ENCODE measurements around the gene LY6G6D. TPM values are rescaled to one million over a fixed set of nuclear protein-coding genes. Genes with fewer than 3 reads are reported as not detected.

The LY6G6D gene, protein sequence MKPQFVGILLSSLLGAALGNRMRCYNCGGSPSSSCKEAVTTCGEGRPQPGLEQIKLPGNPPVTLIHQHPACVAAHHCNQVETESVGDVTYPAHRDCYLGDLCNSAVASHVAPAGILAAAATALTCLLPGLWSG
- not detected in 5 replicates for total RNA-seq (2022; extraction: Qiagen RNA extraction)

GRCh38 chr6:31715022-31715958 lies at the start of gene LY6G6D:
LY6G6D (plus strand) TSS chr6:31715348; CDS start chr6:31715356, 8 bp downstream.

GRCh38 chr6:31665501-31666336 lies 49.4 kb upstream of the LY6G6D start, which contains the start of gene CSNK2B:
CSNK2B (plus strand) TSS chr6:31666080; CDS start chr6:31666832, 752 bp downstream.

GRCh38 chr6:31669676-31670075 lies 45.5 kb upstream of the LY6G6D start, which contains the start of gene LY6G5B:
LY6G5B (plus strand) TSS chr6:31669976; CDS start chr6:31670951, 975 bp downstream.

DNA sequence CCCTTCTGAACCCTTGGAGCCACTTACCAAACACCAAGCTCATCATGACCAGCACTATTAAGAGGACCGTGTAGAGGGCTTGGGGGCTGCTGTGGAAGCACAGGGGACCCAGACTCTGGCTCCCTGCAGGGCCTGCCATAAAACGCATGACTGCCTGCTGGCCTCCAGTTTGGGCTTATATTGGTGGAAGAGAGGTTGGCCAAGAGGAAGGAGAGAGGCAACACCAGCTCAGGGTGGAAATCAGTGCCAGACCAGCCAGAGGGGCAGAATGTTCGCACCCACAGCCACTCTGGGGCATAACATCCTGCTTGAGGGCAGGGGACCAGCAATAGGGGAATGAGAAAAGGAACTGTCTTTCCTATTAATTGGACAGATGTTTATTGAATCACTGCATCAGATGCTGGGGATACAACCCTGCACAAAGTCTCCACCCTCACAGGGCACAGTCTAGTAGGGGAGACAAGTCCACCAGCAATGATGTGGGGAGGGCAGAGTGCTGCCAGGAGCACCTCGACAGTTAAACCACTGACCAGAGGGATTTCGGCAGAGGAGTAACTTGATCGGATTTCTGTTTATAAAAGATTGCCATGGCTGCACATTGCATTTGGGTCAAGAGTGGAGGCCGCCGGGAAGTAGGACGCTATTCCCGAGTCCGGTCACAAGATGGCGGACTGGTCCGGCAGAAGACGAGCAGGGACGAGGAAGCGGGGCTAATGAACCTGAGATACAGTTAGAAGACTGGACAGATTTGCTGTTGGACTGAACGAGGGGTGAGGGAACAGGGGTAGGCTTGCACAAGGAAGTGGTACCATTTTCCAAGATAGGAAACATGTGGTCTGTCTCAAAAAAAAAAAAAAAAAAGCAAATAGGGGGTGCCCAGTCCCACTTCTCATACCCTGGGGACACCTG lies 34.7 kb upstream of the LY6G6D start, which contains the start of gene LY6G5C:
LY6G5C (minus strand) TSS at position 842 of the 909 bp plus-strand sequence; CDS start at position 148, 694 bp downstream.

DNA sequence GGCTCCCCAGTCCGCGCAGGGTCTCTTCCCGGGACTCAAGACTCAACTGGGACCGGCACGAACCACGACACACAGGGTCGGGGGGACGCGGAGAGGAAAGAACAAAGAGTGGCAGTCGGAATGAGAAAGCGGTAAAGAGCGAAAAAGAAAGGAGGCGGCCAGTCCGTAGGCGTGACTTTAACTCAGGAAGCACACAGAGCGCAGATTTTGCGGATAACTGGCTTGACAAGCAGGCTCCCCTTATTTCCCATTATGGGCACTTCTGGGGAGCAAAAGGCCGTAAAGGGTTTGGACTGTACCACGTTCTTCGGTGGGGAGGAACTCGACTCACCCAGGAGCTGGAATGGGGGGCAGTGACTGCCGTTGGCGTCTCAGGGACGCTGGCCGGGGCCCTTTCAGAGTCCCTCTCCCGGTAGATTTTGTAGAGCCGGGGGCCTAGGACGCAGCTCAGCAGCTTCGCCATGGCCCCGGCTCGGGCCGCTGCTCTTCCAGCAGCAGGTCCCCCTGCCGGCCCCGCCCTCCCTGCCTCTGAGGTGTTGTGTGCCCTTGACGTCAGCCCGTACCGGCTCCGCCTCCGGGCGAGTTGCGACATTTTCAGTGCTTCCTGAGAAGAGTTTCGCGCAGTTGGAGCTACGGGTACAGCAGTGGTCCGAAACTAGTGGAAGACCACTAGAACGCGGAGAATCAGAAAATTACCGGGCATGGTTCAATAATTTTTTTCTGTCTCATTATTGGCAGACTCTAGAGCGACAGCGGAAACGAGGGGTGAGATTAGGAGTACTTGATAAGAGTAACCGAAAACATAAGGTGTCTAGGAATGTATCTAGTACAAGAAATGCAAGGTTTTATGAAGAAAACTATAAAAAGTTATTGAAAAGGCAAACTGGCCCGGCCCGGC lies 12.1 kb upstream of the LY6G6D start, which contains the start of gene ABHD16A:
ABHD16A (minus strand) TSS at position 506 of the 898 bp plus-strand sequence; CDS start at position 463, 43 bp downstream.

GRCh38 chr6:31706599-31706998 lies 8.5 kb upstream of the LY6G6D start, which contains the start of gene LY6G6F:
LY6G6F (plus strand) TSS chr6:31706866; CDS start chr6:31706907, 41 bp downstream.

DNA sequence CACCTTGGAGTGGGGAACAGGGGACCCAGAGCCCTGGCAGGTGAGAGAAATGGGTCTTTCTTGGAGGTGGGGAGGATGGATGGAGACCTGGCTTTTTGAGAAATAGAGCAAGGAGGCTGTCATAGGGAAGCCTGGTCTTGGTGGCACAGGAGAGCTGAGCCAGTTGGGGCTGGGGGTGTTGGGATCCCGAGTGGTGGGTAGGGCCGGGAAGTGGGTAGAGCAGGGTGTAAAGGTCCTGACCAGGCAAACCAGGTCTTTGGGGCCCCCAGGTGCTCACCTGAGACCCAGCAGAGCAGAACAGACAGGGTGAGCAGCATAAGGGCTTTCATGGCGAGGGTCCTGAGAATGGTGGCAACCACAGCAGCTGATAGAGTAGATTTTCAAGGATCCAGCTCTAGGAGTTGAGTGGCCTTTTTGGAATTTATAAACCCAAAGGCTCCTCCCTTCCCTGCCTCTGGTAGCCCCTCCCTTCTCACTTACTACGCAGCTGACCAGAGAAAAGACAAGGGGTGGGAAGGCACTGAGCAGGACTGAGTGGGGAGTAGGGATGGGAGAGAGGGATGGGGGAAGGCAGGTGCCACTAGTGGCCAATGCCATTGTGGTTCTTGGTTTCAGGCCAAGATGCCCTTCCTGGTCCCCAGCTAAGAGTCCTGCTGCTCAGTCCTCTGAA lies 6.3 kb downstream of the LY6G6D start, which contains the start of gene LY6G6C:
LY6G6C (minus strand) TSS at position 396 of the 670 bp plus-strand sequence; CDS start at position 329, 67 bp downstream.

GRCh38 chr6:31723245-31723979 lies 8.3 kb downstream of the LY6G6D start, which contains the start of gene MPIG6B:
MPIG6B (plus strand) TSS chr6:31723373; CDS start chr6:31723384, 11 bp downstream.

GRCh38 chr6:31728767-31729514 lies 13.8 kb downstream of the LY6G6D start, which contains the start of gene DDAH2:
DDAH2 (minus strand) TSS chr6:31729299; CDS start chr6:31729161, 138 bp downstream.

DNA sequence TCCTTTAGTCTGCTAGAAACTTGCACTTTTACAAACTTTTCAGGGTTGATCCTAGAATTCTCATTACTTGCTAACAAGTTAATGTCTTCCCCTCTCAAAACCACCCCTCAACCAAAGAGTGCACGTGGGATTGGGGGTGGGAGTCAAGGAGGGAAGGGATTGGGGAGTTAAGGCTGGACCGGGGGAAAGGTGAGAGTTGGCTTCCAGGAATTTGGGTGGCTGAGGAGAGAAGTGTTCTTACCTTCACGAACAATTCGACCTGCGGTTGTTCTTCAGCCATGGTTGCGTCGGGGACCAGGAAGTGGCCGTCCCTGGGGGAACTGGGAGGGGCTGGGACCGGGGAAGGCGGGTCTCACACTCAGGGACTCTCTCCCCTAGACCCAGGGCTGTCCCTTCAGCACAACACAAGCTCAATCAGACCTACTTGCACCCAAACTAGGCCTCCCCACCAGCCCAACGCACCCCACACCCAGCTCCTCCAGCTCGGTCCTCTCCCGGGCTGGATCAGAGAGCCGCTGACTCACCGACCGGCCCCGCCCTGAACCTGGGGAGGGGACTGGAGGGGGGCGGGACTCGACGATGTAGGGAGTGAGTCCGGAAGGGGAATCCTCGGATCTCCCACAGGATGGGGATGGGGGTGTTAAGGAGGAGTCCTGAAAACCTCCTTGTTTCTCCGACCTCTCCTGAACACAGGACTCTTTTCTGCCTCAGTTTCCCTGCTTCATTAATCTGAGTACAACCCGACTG lies 21.0 kb downstream of the LY6G6D start, which contains the start of gene CLIC1:
CLIC1 (minus strand) TSS at position 510 of the 747 bp plus-strand sequence; CDS start at position 280, 230 bp downstream.

DNA sequence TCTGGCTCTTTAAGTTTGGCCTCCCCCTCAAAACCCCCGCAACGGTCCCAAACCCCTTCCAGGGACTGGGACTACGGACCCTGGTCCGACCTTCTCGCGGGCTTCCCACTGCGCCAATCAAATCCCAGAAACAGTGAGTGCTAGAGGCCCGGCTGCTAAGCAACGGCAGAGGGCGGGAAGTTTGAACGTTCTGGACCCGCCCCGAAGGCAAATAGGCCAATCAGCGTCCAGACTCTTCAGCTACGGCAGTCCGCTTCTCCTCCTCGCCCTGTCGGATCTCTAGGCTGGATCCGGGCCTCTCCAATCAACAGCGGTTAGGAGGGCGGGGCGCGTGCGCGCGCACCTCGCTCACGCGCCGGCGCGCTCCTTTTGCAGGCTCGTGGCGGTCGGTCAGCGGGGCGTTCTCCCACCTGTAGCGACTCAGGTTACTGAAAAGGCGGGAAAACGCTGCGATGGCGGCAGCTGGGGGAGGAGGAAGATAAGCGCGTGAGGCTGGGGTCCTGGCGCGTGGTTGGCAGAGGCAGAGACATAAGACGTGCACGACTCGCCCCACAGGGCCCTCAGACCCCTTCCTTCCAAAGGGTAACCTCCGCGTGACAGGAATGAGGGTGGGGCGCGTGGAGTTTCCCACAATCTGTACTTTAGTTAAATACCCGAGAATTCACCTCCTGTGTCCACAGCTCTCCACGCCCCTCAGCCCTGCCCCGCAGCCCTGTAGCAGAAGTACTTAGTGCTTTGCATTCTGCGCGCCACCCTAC lies 24.7 kb downstream of the LY6G6D start, which contains the start of gene MSH5:
MSH5 (plus strand) TSS at position 367 of the 758 bp plus-strand sequence. CDS start 462 bp downstream, outside the sequence.

GRCh38 chr6:31762356-31762755 lies 47.2 kb downstream of the LY6G6D start, which contains the start of gene SAPCD1:
SAPCD1 (plus strand) TSS chr6:31762656; CDS start chr6:31763055, 399 bp downstream.

